ENCODE measurements around the gene GRK3. TPM values are rescaled to one million over a fixed set of nuclear protein-coding genes. Genes with fewer than 3 reads are reported as not detected.

GRK3 gene
- total RNA-seq, 1 donor from 2014 or later = 19.4 TPM

GRCh38 chr22:25656724-25657123 is 92.2 kb downstream of the GRK3 start:
- DNase-seq (ENCODE audit: low read depth, low spot score) = no peak
- Mint-ChIP-seq H3K27me3 (ENCODE audit: low read depth) (no peaks in the 10 kb centered on the region), H3K4me3 (no peak overlapping the region), H3K4me1 (no peaks in the 10 kb centered on the region), H3K27ac (ENCODE audit: unreplicated experiment) (no peak overlapping the region), H3K36me3 (ENCODE audit: low read depth) (no peaks in the 10 kb centered on the region), H3K9me3 (no peaks in the 10 kb centered on the region)
- TF ChIP-seq CTCF (conservative IDR thresholded peaks at IDR 0.05) = no peak

- Mint-ChIP-seq H3K4me1 (no peaks in the 10 kb centered on the region), H3K27ac (ENCODE audit: unreplicated experiment) (no peak overlapping the region), H3K4me3 (no peak overlapping the region), H3K9me3 (no peaks in the 10 kb centered on the region), H3K36me3 (ENCODE audit: low read depth) (no peaks in the 10 kb centered on the region), H3K27me3 (ENCODE audit: low read depth) (no peaks in the 10 kb centered on the region)
- no peak for TF ChIP-seq CTCF (conservative IDR thresholded peaks at IDR 0.05)
- DNase-seq (ENCODE audit: low read depth, low spot score) = no peak
Measured at GRCh38 chr22:25658633-25659032, 94.2 kb downstream of the GRK3 start.

- no peaks in the 10 kb centered on the region for H3K9me3 Mint-ChIP-seq
- H3K36me3 Mint-ChIP-seq (ENCODE audit: low read depth) = no peaks in the 10 kb centered on the region
Measured at GRCh38 chr22:25659413-25659812, 94.9 kb downstream of the GRK3 start.

GRCh38 chr22:25660336-25660735 is 95.9 kb downstream of the GRK3 start:
- H3K9me3 Mint-ChIP-seq = no peaks in the 10 kb centered on the region
- TF ChIP-seq CTCF (conservative IDR thresholded peaks at IDR 0.05) = no peak
- no peak overlapping the region for H3K27ac Mint-ChIP-seq (ENCODE audit: unreplicated experiment)
- no peak for DNase-seq (ENCODE audit: low read depth, low spot score)
- no peaks in the 10 kb centered on the region for H3K27me3 Mint-ChIP-seq (ENCODE audit: low read depth)
- H3K4me1 Mint-ChIP-seq = no peaks in the 10 kb centered on the region
- H3K36me3 Mint-ChIP-seq (ENCODE audit: low read depth) = no peaks in the 10 kb centered on the region
- H3K4me3 Mint-ChIP-seq = no peak overlapping the region

More at GRCh38 chr22:25659413-25659812, 94.9 kb downstream of the GRK3 start:
- no peaks in the 10 kb centered on the region for H3K4me1 Mint-ChIP-seq
- no peak overlapping the region for H3K4me3 Mint-ChIP-seq
- TF ChIP-seq CTCF (conservative IDR thresholded peaks at IDR 0.05) = no peak
- no peaks in the 10 kb centered on the region for H3K27me3 Mint-ChIP-seq (ENCODE audit: low read depth)
- no peak for DNase-seq (ENCODE audit: low read depth, low spot score)
- H3K27ac Mint-ChIP-seq (ENCODE audit: unreplicated experiment) = no peak overlapping the region

- no peaks in the 10 kb centered on the region for H3K9me3 Mint-ChIP-seq
- H3K27ac Mint-ChIP-seq (ENCODE audit: unreplicated experiment) = no peak overlapping the region
- H3K27me3 Mint-ChIP-seq (ENCODE audit: low read depth) = no peaks in the 10 kb centered on the region
- H3K36me3 Mint-ChIP-seq (ENCODE audit: low read depth) = no peaks in the 10 kb centered on the region
- H3K4me3 Mint-ChIP-seq = no peak overlapping the region
- H3K4me1 Mint-ChIP-seq = no peaks in the 10 kb centered on the region
- no peak for TF ChIP-seq CTCF (conservative IDR thresholded peaks at IDR 0.05)
- DNase-seq (ENCODE audit: low read depth, low spot score) = no peak
Measured at GRCh38 chr22:25661073-25661472, 96.6 kb downstream of the GRK3 start.

- H3K27me3 Mint-ChIP-seq (ENCODE audit: low read depth) = no peaks in the 10 kb centered on the region
- DNase-seq (ENCODE audit: low read depth, low spot score) = no peak
- H3K9me3 Mint-ChIP-seq = no peaks in the 10 kb centered on the region
- no peak overlapping the region for H3K27ac Mint-ChIP-seq (ENCODE audit: unreplicated experiment)
- no peak overlapping the region for H3K4me3 Mint-ChIP-seq
- TF ChIP-seq CTCF (conservative IDR thresholded peaks at IDR 0.05) = no peak
- no peaks in the 10 kb centered on the region for H3K36me3 Mint-ChIP-seq (ENCODE audit: low read depth)
- H3K4me1 Mint-ChIP-seq = no peaks in the 10 kb centered on the region
Measured at GRCh38 chr22:25663654-25664053, 99.2 kb downstream of the GRK3 start.

All from neural crest cell (in vitro differentiated cells).